Endothelial cell (in vitro differentiated cells): ENCODE measurements around the gene CLIC4. TPM values are rescaled to one million over a fixed set of nuclear protein-coding genes. Genes with fewer than 3 reads are reported as not detected.

ENCODE experiments used
- DNase-seq: peaks from one replicate; pipeline ENCODE4 v3.0.0; 2021; ENCODE audit warnings: low spot score
- H3K27ac Mint-ChIP-seq: one replicate; pipeline ENCODE4 v1.8.0; 2021; ENCODE audit warnings: mixed read lengths, inconsistent platforms; ENCODE audit not compliant: unreplicated experiment
- H3K27me3 Mint-ChIP-seq: one replicate; pipeline ENCODE4 v1.8.0; 2021; ENCODE audit warnings: mild to moderate bottlenecking, moderate library complexity, mixed read lengths, inconsistent platforms; ENCODE audit not compliant: unreplicated experiment
- H3K36me3 Mint-ChIP-seq: one replicate; pipeline ENCODE4 v1.8.0; 2021; ENCODE audit warnings: mild to moderate bottlenecking, low read depth, mixed read lengths, inconsistent platforms; ENCODE audit not compliant: unreplicated experiment
- H3K4me1 Mint-ChIP-seq: one replicate; pipeline ENCODE4 v1.8.0; 2021; ENCODE audit warnings: mild to moderate bottlenecking, mixed read lengths, inconsistent platforms; ENCODE audit not compliant: unreplicated experiment
- H3K4me3 Mint-ChIP-seq: one replicate; pipeline ENCODE4 v1.8.0; 2021; ENCODE audit warnings: mild to moderate bottlenecking, mixed read lengths, inconsistent platforms; ENCODE audit not compliant: unreplicated experiment
- H3K9me3 Mint-ChIP-seq: one replicate; pipeline ENCODE4 v1.8.0; 2021; ENCODE audit warnings: mixed read lengths, inconsistent platforms; ENCODE audit not compliant: unreplicated experiment
- total RNA-seq: library from RNA; stranded (reverse); fragmentation: NEBNext Ultra II Directional; extraction: Animal tissue kit (Norgen Biotek cat#: 25700); gene quantifications from one replicate; pipeline ENCODE4 v1.2.1, GENCODE V29; 2021; ENCODE audit not compliant: unreplicated experiment
- TF ChIP-seq, protein P1 (sequence below): fragments of 200-600 bp; sonication (generic); IDR thresholded peaks from one replicate; pipeline ENCODE4 v1.5.0; 2021; ENCODE audit warnings: antibody characterized with exemption; ENCODE audit not compliant: unreplicated experiment

CLIC4 gene
- total RNA-seq, 1 donor from 2014 or later, result 109 TPM

DNA sequence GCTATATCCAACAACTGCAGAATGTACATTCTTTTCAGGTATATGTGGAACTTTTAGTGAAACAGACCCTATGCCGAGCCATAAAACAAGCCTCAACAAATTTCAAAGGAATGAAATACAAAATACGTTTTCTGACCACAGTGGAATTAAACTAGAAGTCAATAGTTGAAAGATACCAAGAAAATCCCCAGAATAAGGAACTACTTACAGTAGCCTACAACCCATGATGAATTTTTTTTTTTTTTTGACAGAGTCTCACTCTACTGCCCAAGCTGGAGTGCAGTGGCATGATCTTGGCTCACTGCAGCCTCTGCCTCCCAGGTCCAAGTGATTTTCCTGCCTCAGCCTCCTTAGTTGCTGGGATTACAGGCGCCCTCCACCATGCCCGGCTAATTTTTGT, 101.4 kb downstream of the CLIC4 start:
- H3K4me3 Mint-ChIP-seq, result no peak overlapping the region
- TF ChIP-seq, protein P1, sequence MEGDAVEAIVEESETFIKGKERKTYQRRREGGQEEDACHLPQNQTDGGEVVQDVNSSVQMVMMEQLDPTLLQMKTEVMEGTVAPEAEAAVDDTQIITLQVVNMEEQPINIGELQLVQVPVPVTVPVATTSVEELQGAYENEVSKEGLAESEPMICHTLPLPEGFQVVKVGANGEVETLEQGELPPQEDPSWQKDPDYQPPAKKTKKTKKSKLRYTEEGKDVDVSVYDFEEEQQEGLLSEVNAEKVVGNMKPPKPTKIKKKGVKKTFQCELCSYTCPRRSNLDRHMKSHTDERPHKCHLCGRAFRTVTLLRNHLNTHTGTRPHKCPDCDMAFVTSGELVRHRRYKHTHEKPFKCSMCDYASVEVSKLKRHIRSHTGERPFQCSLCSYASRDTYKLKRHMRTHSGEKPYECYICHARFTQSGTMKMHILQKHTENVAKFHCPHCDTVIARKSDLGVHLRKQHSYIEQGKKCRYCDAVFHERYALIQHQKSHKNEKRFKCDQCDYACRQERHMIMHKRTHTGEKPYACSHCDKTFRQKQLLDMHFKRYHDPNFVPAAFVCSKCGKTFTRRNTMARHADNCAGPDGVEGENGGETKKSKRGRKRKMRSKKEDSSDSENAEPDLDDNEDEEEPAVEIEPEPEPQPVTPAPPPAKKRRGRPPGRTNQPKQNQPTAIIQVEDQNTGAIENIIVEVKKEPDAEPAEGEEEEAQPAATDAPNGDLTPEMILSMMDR, result no peak
- peaks cover 2% of the 10 kb centered on the region for H3K27me3 Mint-ChIP-seq
- H3K36me3 Mint-ChIP-seq, result no peaks in the 10 kb centered on the region
- DNase-seq, result no peak
- no peaks in the 10 kb centered on the region for H3K4me1 Mint-ChIP-seq
- no peak overlapping the region for H3K27ac Mint-ChIP-seq
- no peaks in the 10 kb centered on the region for H3K9me3 Mint-ChIP-seq

DNA sequence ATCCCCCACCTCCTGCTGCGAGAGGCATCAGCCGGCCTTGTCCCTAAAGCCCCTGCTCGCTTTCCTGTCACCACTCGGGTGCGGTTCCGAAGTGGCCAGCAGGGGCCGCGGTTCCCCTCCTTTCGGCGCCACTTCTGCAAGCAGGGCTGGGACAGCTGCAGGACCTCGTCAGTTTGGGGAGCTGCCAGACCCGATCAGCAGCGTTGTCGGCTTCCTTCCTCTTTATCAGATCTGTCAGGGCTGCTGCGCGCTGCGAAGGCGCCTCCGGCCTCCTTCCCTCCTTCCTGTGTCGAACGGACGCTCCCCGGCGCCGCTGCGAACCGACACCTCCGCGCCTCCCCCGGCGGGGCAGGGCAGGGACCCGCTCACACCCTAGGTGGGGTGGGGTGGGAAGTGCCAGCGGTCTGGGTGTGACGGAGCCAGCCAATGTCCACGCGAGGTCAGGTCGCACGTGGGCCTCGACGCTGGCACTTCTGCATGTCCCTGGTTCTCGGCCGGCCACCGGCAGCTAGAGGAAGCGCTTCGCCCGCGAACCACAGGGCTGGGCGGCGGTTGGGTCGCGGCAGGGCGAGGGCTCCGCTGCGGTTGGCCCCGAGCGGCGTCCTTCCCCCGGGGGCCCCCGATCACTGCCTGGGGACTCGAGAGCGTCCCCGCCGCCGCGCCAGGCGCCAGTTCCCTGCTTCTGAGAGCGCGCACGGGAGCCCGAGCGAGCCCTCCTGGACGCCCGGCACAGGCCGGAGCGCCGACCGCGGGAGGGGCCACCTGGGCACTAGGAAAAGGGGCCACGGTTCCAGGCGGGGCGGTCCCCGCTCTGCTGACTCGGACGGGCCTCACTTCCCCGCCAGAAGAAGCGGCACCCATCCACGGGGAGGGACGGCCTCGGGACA, 103.0 kb downstream of the CLIC4 start:
- peak overlapping the region; percentile 17 for H3K27ac Mint-ChIP-seq
- H3K36me3 Mint-ChIP-seq, result no peaks in the 10 kb centered on the region
- peak overlapping the region; percentile 57 for H3K4me3 Mint-ChIP-seq

DNA sequence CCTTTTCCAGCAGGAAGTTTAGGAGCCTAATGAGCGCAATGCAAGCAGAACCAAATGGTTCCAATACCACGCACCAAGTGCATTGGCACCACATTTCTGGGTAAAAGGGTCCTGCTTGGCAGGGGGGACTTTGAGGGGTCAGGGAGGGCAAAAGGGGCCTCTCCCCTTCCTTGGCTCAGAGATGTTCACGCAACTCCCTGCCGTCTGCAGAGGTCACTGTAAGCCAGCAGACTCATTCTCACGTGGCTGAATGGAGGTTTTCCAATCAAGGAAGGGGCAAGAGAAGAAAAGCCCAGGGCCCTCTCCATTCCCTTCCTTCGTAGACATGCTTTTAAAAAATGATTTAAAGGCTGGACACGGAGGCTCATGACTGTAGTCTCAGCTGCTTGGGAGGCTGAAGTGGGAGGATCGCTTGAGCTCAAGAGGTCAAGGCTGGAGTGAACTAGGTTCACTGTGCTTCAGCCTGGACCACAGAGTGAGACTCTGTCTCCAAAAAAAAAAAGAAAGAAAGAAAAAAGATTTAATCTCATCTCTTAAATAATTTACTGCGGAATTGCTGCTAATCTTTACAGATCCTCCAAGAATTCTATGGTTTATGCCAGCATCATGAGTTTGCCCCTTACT, 104.5 kb downstream of the CLIC4 start:
- no peaks in the 10 kb centered on the region for H3K9me3 Mint-ChIP-seq
- TF ChIP-seq, protein P1, result no peak
- H3K4me1 Mint-ChIP-seq, result no peaks in the 10 kb centered on the region
- no peaks in the 10 kb centered on the region for H3K36me3 Mint-ChIP-seq
- no peak overlapping the region for H3K4me3 Mint-ChIP-seq
- no peak overlapping the region for H3K27ac Mint-ChIP-seq
- peak; percentile 38 for DNase-seq
- H3K27me3 Mint-ChIP-seq, result peaks cover 2% of the 10 kb centered on the region

More for the DNA sequence above, 103.0 kb downstream of the CLIC4 start:
- Mint-ChIP-seq H3K27me3 (peaks cover 2% of the 10 kb centered on the region), H3K4me1 (no peaks in the 10 kb centered on the region), H3K9me3 (no peaks in the 10 kb centered on the region)
- TF ChIP-seq, protein P1, result peak; percentile 97
- DNase-seq, result peak; percentile 97

DNA sequence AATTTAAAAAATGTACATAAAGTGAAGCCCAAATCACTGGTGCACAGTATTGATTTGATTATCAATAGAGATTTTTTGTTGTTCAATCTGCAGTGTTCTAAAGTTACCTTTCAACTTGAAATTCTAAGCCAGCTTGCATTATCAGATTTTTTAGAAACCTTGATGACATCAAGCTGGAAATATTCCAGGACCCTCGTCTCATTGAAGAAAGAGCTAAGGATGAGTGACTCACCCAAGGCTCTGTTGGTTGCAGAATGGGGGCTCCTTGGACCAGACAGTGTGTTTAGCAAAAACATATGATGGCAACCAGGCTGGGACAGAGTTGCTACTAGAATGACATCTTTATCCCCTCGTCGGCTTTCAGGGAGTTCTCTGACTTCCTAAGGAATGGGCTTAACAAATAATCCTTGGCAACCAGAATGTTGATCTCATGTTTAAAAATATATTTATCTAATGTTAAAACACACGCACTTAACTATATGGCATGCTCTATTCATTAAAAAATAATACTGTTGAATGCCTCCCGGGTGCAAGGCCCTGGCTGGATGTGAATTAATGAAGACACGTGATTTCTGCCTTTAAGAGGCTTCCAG, 105.2 kb downstream of the CLIC4 start:
- DNase-seq, result no peak
- TF ChIP-seq, protein P1, result no peak
- H3K4me1 Mint-ChIP-seq, result no peaks in the 10 kb centered on the region
- no peaks in the 10 kb centered on the region for H3K36me3 Mint-ChIP-seq
- no peaks in the 10 kb centered on the region for H3K9me3 Mint-ChIP-seq
- peaks cover 2% of the 10 kb centered on the region for H3K27me3 Mint-ChIP-seq
- H3K27ac Mint-ChIP-seq, result no peak overlapping the region
- no peak overlapping the region for H3K4me3 Mint-ChIP-seq
